Measurements from ENCODE around the gene MOCOS.
"Not testable (repeated sequence)": the region's sequence is repeated elsewhere in the genome, so short reads cannot be mapped to it uniquely, and the experiment has no call there.

Gene MOCOS

DNA sequence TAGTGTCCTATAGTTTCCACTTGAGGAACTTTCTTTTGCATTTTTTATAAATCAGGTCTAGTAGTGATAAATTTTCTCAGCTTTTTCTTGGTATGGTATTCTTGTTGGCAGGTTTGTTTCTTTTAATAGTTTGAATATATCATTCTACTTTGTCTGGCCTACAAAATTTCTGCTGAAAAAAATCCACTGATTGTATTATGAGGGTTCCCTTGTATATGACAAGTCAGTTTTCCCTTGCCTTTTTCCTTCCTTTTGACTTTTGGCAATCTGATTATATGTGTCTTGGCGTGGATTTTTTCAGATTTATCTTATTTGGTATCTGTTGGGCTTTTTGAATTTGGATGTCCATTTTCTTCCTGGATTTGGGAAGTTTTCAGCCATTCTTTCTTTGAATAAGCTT, 41.9 kb downstream of the MOCOS start:
- TF ChIP-seq, protein P1, sequence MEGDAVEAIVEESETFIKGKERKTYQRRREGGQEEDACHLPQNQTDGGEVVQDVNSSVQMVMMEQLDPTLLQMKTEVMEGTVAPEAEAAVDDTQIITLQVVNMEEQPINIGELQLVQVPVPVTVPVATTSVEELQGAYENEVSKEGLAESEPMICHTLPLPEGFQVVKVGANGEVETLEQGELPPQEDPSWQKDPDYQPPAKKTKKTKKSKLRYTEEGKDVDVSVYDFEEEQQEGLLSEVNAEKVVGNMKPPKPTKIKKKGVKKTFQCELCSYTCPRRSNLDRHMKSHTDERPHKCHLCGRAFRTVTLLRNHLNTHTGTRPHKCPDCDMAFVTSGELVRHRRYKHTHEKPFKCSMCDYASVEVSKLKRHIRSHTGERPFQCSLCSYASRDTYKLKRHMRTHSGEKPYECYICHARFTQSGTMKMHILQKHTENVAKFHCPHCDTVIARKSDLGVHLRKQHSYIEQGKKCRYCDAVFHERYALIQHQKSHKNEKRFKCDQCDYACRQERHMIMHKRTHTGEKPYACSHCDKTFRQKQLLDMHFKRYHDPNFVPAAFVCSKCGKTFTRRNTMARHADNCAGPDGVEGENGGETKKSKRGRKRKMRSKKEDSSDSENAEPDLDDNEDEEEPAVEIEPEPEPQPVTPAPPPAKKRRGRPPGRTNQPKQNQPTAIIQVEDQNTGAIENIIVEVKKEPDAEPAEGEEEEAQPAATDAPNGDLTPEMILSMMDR (IDR thresholded peaks at IDR 0.05; ENCODE audit: low read length) = no peak
- no peak for TF ChIP-seq EZH2 (IDR thresholded peaks at IDR 0.05; ENCODE audit: borderline replicate concordance, low read length)
- no peaks in the 10 kb centered on the region for H3F3A ChIP-seq (ENCODE audit: insufficient read depth, low read length)
- H3K4me1 ChIP-seq (ENCODE audit: insufficient read depth, low read length, severe bottlenecking) = no peaks in the 10 kb centered on the region
- no peak overlapping the region for H2AFZ ChIP-seq (ENCODE audit: low read length)
- no peaks in the 10 kb centered on the region for H3K9me2 ChIP-seq (ENCODE audit: low read depth, low read length)
- no peaks in the 10 kb centered on the region for H3K27me3 ChIP-seq (ENCODE audit: insufficient read depth, low read length)
- no peaks in the 10 kb centered on the region for H4K20me1 ChIP-seq (ENCODE audit: insufficient read depth, low read length)
- no peaks in the 10 kb centered on the region for H3K79me2 ChIP-seq (ENCODE audit: insufficient read depth, low read length)
- no peaks in the 10 kb centered on the region; the same call in 1 of the 2 replicates for H3K9me3 ChIP-seq (ENCODE audit: low read length)
- no peak overlapping the region for H3K4me3 ChIP-seq (ENCODE audit: low read depth, low read length, poor library complexity, severe bottlenecking)
- no peaks in the 10 kb centered on the region for H3K36me3 ChIP-seq (ENCODE audit: insufficient read depth, low read length)
- no peak overlapping the region for H3K4me2 ChIP-seq (ENCODE audit: low read length)
- no peak overlapping the region for H3K27ac ChIP-seq (ENCODE audit: low read depth, low read length, poor library complexity, severe bottlenecking)
- no peak overlapping the region for H3K9ac ChIP-seq (ENCODE audit: low read length)

DNA sequence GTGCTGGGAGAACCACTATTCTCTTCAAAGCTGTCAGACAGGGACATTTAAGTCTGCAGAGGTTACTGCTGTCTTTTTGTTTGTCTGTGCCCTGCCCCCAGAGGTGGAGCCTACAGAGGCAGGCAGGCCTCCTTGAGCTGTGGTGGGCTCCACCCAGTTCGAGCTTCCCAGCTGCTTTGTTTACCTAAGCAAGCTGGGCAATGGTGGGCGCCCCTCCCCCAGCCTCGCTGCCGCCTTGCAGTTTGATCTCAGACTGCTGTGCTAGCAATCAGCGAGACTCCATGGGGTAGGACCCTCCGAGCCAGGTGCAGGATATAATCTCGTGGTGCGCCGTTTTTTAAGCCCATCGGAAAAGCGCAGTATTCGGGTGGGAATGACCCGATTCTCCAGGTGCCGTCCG, 53.2 kb downstream of the MOCOS start:
- not testable (repeated sequence) for H3K4me2 ChIP-seq (ENCODE audit: low read length); H3K27me3 ChIP-seq (ENCODE audit: insufficient read depth, low read length); H3K9me3 ChIP-seq (ENCODE audit: low read length); H2AFZ ChIP-seq (ENCODE audit: low read length); H3K9me2 ChIP-seq (ENCODE audit: low read depth, low read length); H4K20me1 ChIP-seq (ENCODE audit: insufficient read depth, low read length); H3K36me3 ChIP-seq (ENCODE audit: insufficient read depth, low read length); H3K27ac ChIP-seq (ENCODE audit: low read depth, low read length, poor library complexity, severe bottlenecking); H3K4me3 ChIP-seq (ENCODE audit: low read depth, low read length, poor library complexity, severe bottlenecking); H3K79me2 ChIP-seq (ENCODE audit: insufficient read depth, low read length); H3F3A ChIP-seq (ENCODE audit: insufficient read depth, low read length); H3K9ac ChIP-seq (ENCODE audit: low read length); H3K4me1 ChIP-seq (ENCODE audit: insufficient read depth, low read length, severe bottlenecking)

DNA sequence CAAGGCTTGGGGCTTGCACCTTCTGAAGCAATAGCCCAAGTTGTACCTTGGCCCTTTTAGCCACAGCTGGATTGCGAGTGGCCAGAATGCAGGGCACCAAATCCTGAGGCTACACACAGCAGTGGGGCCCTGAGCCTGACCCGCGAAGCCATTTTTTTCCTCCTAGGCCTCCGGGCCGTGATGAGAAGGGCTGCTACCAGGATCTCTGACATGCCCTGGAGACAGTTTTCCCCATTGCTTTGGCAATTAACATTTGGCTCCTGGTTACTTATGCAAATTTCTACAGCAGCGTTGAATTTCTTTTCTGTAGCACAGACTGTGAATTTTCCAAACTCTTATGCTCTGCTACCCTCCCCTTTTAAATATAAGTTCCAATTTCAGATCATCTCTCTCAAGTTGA, 54.5 kb downstream of the MOCOS start:
- no peaks in the 10 kb centered on the region for H4K20me1 ChIP-seq (ENCODE audit: insufficient read depth, low read length)
- H3K4me2 ChIP-seq (ENCODE audit: low read length) = no peak overlapping the region
- no peak overlapping the region for H3K4me3 ChIP-seq (ENCODE audit: low read depth, low read length, poor library complexity, severe bottlenecking)
- H3K9ac ChIP-seq (ENCODE audit: low read length) = no peak overlapping the region
- no peaks in the 10 kb centered on the region for H3K36me3 ChIP-seq (ENCODE audit: insufficient read depth, low read length)
- no peak overlapping the region for H2AFZ ChIP-seq (ENCODE audit: low read length)
- no peaks in the 10 kb centered on the region for H3K4me1 ChIP-seq (ENCODE audit: insufficient read depth, low read length, severe bottlenecking)
- no peaks in the 10 kb centered on the region for H3K79me2 ChIP-seq (ENCODE audit: insufficient read depth, low read length)
- H3F3A ChIP-seq (ENCODE audit: insufficient read depth, low read length) = no peaks in the 10 kb centered on the region
- no peaks in the 10 kb centered on the region for H3K9me3 ChIP-seq (ENCODE audit: low read length)
- TF ChIP-seq EZH2 (IDR thresholded peaks at IDR 0.05; ENCODE audit: borderline replicate concordance, low read length) = no peak
- TF ChIP-seq, protein P1 (IDR thresholded peaks at IDR 0.05; ENCODE audit: low read length) = no peak
- no peak overlapping the region for H3K27ac ChIP-seq (ENCODE audit: low read depth, low read length, poor library complexity, severe bottlenecking)
- no peaks in the 10 kb centered on the region for H3K27me3 ChIP-seq (ENCODE audit: insufficient read depth, low read length)
- H3K9me2 ChIP-seq (ENCODE audit: low read depth, low read length) = no peaks in the 10 kb centered on the region

DNA sequence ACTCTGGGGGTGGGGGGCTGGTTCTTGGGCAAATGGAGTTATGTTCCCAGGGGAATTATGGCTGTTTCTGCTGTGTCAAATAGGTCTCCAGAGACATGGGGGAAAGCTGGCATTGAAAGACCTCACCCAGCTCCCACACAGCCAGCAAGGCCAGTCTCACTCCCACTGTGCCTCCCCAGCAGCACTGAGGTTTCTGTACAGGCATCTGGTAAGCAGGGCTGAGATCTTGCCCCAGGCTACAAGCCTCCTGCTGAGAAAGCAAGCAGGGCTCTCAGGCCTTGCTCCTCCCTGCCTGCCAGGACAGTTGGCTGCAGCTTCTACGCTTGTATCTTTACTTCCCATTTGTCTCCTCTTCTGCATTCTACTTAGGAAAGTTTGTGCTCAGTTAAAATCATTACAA, 59.7 kb downstream of the MOCOS start:
- H3F3A ChIP-seq (ENCODE audit: insufficient read depth, low read length) = no peaks in the 10 kb centered on the region
- no peaks in the 10 kb centered on the region for H3K4me1 ChIP-seq (ENCODE audit: insufficient read depth, low read length, severe bottlenecking)
- H3K27ac ChIP-seq (ENCODE audit: low read depth, low read length, poor library complexity, severe bottlenecking) = no peak overlapping the region
- no peaks in the 10 kb centered on the region for H3K36me3 ChIP-seq (ENCODE audit: insufficient read depth, low read length)
- no peaks in the 10 kb centered on the region for H3K9me3 ChIP-seq (ENCODE audit: low read length)
- no peak overlapping the region for H3K9ac ChIP-seq (ENCODE audit: low read length)
- no peaks in the 10 kb centered on the region for H3K9me2 ChIP-seq (ENCODE audit: low read depth, low read length)
- H4K20me1 ChIP-seq (ENCODE audit: insufficient read depth, low read length) = no peaks in the 10 kb centered on the region
- H3K79me2 ChIP-seq (ENCODE audit: insufficient read depth, low read length) = no peaks in the 10 kb centered on the region
- H2AFZ ChIP-seq (ENCODE audit: low read length) = no peak overlapping the region
- H3K27me3 ChIP-seq (ENCODE audit: insufficient read depth, low read length) = no peaks in the 10 kb centered on the region
- H3K4me3 ChIP-seq (ENCODE audit: low read depth, low read length, poor library complexity, severe bottlenecking) = no peak overlapping the region
- H3K4me2 ChIP-seq (ENCODE audit: low read length) = no peak overlapping the region
- TF ChIP-seq, protein P1 (IDR thresholded peaks at IDR 0.05; ENCODE audit: low read length) = no peak
- no peak for TF ChIP-seq EZH2 (IDR thresholded peaks at IDR 0.05; ENCODE audit: borderline replicate concordance, low read length)

Data from OCI-LY1 (cell line).